DOHH2 (cell line): ENCODE results near the gene SLC25A31.

Source experiments
- H3F3A ChIP-seq: fragments of 200-600 bp; sonication (generic), shearing (Covaris generic); 2 replicates; pipeline ENCODE4 v1.6.0; 2016; ENCODE audit warnings: antibody characterized with exemption, mild to moderate bottlenecking; ENCODE audit not compliant: control insufficient read depth, insufficient read depth
- H3K27ac ChIP-seq: fragments of 200-600 bp; sonication (generic); 2 replicates; pipeline ENCODE4 v1.5.1; 2014; ENCODE audit warnings: low read depth, mild to moderate bottlenecking, low read length, moderate library complexity
- H3K27me3 ChIP-seq: fragments of 200-600 bp; sonication (generic); 2 replicates; pipeline ENCODE4 v1.6.1; 2014; ENCODE audit warnings: mild to moderate bottlenecking, low read length, mixed read lengths; ENCODE audit not compliant: control insufficient read depth
- H3K36me3 ChIP-seq: fragments of 200-600 bp; sonication (generic); 2 replicates; pipeline ENCODE4 v1.6.1; 2014; ENCODE audit warnings: mild to moderate bottlenecking, low read length, moderate library complexity, mixed read lengths; ENCODE audit not compliant: control insufficient read depth
- H3K4me1 ChIP-seq: fragments of 200-600 bp; sonication (generic); 2 replicates; pipeline ENCODE4 v1.6.1; 2014; ENCODE audit warnings: mild to moderate bottlenecking, low read length, mixed read lengths; ENCODE audit not compliant: control insufficient read depth
- H3K4me2 ChIP-seq: fragments of 200-600 bp; sonication (generic); 2 replicates; pipeline ENCODE4 v1.6.0; 2014; ENCODE audit warnings: mild to moderate bottlenecking, low read length, moderate library complexity
- H3K4me3 ChIP-seq: fragments of 200-600 bp; sonication (generic); 2 replicates; pipeline ENCODE4 v1.5.1; 2014; ENCODE audit warnings: mild to moderate bottlenecking, low read length, mixed read lengths
- H3K79me2 ChIP-seq: fragments of 200-600 bp; sonication (generic); 2 replicates; pipeline ENCODE4 v1.6.1; 2014; ENCODE audit warnings: mild to moderate bottlenecking, low read length, mixed read lengths; ENCODE audit not compliant: control insufficient read depth
- H3K9me2 ChIP-seq: fragments of 200-600 bp; sonication (generic); replicated peaks from 2 replicates; pipeline ENCODE4 v1.6.1; 2014; ENCODE audit warnings: mild to moderate bottlenecking, low read length, mixed read lengths; ENCODE audit not compliant: control insufficient read depth
- H3K9me3 ChIP-seq: fragments of 200-600 bp; sonication (generic); 2 replicates; pipeline ENCODE4 v1.6.1; 2014; ENCODE audit warnings: antibody characterized with exemption, low read length, mixed read lengths; ENCODE audit not compliant: control insufficient read depth, insufficient read depth
- H4K20me1 ChIP-seq: fragments of 200-600 bp; sonication (generic); 2 replicates; pipeline ENCODE4 v1.6.0; 2014; ENCODE audit warnings: low read depth, mild to moderate bottlenecking, antibody characterized with exemption, low read length, moderate library complexity; ENCODE audit not compliant: control insufficient read depth, insufficient read depth
- EZH2phosphoT487 ChIP-seq: fragments of 200-600 bp; sonication (generic); IDR thresholded peaks from 2 replicates; pipeline ENCODE4 v1.6.1; 2017; ENCODE audit warnings: borderline replicate concordance, mild to moderate bottlenecking, antibody characterized with exemption, low read length, moderate library complexity, mixed read lengths
- TF ChIP-seq, protein P1 (sequence below): fragments of 200-600 bp; sonication (generic); IDR thresholded peaks from one replicate; pipeline ENCODE4 v1.5.1; 2014; ENCODE audit warnings: antibody characterized with exemption, mild to moderate bottlenecking, low read depth, low read length; ENCODE audit not compliant: poor library complexity, severe bottlenecking

SLC25A31 gene

DNA sequence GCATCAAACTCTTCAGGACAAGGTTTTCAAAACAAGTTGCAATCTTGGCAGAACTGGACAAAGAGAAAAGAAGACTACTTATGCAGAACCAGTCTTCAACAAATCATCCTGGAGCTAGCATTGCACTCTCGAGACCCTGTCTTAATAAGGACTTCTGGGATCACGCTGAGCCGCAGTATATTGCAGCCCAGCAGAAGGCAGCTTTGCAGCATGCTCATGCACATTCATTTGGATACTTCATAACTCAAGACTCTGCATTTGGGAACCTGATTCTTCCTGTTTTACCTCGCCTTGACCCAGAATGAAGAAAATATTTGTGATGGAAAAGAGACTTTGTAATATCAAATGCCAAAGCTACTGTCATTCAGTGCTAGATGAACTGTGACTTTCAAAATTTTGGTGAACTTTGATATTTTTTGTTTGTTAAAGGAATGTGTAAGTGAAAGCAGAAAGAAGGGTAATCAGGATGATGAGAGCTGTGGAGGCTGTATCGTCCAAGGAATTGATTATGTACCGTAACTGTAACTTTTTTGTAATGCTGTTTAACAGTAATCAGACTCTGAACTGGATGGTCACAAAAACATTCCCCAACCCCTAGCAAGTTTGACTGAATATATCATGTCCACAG, 79.1 kb downstream of the SLC25A31 start:
- Histone ChIP-seq H3K79me2 (no peaks in the 10 kb centered on the region), H4K20me1 (no peaks in the 10 kb centered on the region), H3K9me2 (no peaks in the 10 kb centered on the region), H3K4me1 (no peaks in the 10 kb centered on the region), H3K27ac (no peak overlapping the region), H3K27me3 (no peaks in the 10 kb centered on the region), H3K4me3 (no peak overlapping the region), H3K36me3 (no peaks in the 10 kb centered on the region), H3F3A (no peaks in the 10 kb centered on the region), H3K4me2 (no peak overlapping the region), H3K9me3 (no peaks in the 10 kb centered on the region)
- TF ChIP-seq EZH2phosphoT487, result no peak
- TF ChIP-seq, protein P1, sequence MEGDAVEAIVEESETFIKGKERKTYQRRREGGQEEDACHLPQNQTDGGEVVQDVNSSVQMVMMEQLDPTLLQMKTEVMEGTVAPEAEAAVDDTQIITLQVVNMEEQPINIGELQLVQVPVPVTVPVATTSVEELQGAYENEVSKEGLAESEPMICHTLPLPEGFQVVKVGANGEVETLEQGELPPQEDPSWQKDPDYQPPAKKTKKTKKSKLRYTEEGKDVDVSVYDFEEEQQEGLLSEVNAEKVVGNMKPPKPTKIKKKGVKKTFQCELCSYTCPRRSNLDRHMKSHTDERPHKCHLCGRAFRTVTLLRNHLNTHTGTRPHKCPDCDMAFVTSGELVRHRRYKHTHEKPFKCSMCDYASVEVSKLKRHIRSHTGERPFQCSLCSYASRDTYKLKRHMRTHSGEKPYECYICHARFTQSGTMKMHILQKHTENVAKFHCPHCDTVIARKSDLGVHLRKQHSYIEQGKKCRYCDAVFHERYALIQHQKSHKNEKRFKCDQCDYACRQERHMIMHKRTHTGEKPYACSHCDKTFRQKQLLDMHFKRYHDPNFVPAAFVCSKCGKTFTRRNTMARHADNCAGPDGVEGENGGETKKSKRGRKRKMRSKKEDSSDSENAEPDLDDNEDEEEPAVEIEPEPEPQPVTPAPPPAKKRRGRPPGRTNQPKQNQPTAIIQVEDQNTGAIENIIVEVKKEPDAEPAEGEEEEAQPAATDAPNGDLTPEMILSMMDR, result no peak

DNA sequence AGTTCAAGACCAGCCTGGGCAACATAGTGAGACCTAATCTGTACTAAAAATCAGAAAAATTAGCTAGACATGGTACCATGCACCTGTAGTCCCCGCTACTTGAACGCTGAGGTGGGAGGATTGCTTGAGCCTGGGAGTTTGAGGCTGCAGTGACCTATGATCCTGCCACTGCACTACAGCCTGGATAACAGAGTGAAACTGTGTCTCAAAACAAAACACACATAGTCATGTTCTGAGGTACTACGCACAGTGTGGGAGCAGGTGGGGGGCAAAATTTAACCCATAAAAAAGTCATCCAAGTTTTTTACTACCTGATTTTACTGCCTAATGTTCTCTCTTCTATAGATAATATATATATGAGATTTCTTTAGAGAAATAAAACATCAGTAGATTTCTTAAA, 80.4 kb downstream of the SLC25A31 start:
- TF ChIP-seq, protein P1, result no peak
- no peak for TF ChIP-seq EZH2phosphoT487
- Histone ChIP-seq H3K9me2 (no peaks in the 10 kb centered on the region), H3K27ac (no peak overlapping the region), H3F3A (no peaks in the 10 kb centered on the region), H3K4me2 (no peak overlapping the region), H3K27me3 (no peaks in the 10 kb centered on the region), H3K4me3 (no peak overlapping the region), H3K9me3 (no peaks in the 10 kb centered on the region), H3K36me3 (no peaks in the 10 kb centered on the region), H3K79me2 (no peaks in the 10 kb centered on the region), H4K20me1 (no peaks in the 10 kb centered on the region), H3K4me1 (no peaks in the 10 kb centered on the region)

DNA sequence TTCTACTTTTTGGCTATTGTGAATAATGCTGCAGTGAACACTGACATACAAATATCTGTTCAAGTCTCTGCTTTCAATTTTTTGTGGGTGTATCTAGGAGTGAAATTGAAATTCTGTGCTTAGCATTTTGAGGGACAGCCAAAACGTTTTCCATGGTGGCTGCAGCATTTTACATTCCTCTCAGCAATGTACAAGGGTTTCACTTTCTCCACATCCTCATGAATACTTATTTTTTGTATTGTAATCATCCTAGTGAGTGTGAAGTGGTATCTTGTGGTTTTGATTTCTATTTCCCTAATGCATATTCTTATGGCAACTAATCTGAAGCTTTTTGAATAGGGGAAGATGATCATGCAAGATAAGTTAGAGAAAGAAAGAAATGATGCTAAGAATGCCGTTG, 92.2 kb downstream of the SLC25A31 start:
- Histone ChIP-seq H3K4me2 (no peak overlapping the region), H3K9me2 (no peaks in the 10 kb centered on the region), H3K27ac (no peak overlapping the region), H3K4me3 (no peak overlapping the region), H3K4me1 (peaks cover 4% of the 10 kb centered on the region), H3F3A (no peaks in the 10 kb centered on the region), H3K9me3 (no peaks in the 10 kb centered on the region), H3K27me3 (no peaks in the 10 kb centered on the region), H4K20me1 (no peaks in the 10 kb centered on the region), H3K36me3 (no peaks in the 10 kb centered on the region), H3K79me2 (no peaks in the 10 kb centered on the region)
- no peak for TF ChIP-seq EZH2phosphoT487
- TF ChIP-seq, protein P1, result no peak
